Gastroesophageal sphincter (tissue), 2 donors: ENCODE results near the gene SLC6A19.

ENCODE experiments used
- EP300 ChIP-seq: sonication (generic); formaldehyde crosslinking; IDR thresholded peaks from one replicate; pipeline ENCODE4 v1.6.1; 2017; ENCODE audit warnings: antibody characterized with exemption, mild to moderate bottlenecking
- POLR2A ChIP-seq, 2 donors: fragments of 450-650 bp; IDR thresholded peaks; one replicate each; pipeline ENCODE4 v1.6.1; 2017; ENCODE audit warnings: antibody characterized with exemption in 2 of 2, mild to moderate bottlenecking in 2 of 2, moderate library complexity in 1 of 2

- TF ChIP-seq EP300 = no peak
- no peak for TF ChIP-seq POLR2A (IDR thresholded peaks at IDR 0.05)
Measured at GRCh38 chr5:1249366-1250280, 48.2 kb downstream of the SLC6A19 start.
